Measurements from ENCODE around the gene CLEC17A.
A peak's percentile ranks its signal among the peaks of the same experiment; 100 is the strongest.
"Not testable (repeated sequence)": the region's sequence is repeated elsewhere in the genome, so short reads cannot be mapped to it uniquely, and the experiment has no call there.

CLEC17A gene

DNA sequence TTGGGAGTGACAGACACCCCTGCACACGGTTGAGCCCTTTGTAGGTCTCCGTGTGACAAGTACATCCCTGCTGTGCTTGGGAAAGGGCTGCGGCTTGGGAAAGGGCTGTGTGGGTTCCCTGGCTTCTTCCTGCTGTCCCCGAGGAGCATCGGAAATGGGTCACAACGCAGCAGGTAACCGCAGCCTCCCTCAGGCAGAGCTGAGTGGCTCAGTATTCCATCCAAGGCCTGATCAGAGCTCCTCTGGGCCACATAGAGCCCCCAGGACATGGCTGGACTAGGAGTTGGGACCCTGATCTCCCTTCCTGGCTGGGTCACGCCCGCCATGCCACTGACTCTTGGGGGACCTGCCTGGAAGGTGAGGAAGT lies 37.2 kb upstream of the CLEC17A start:
- FAIRE-seq: no peak
- no peak for TF ChIP-seq POLR2AphosphoS5 (IDR thresholded peaks at IDR 0.05; ENCODE audit: low read depth, low read length)
- TF ChIP-seq TAF1 (IDR thresholded peaks at IDR 0.05; ENCODE audit: low read depth, low read length): no peak
- TF ChIP-seq PAX5 (IDR thresholded peaks at IDR 0.05; ENCODE audit: insufficient read depth, low read length, severe bottlenecking): no peak
- no peak for TF ChIP-seq POLR2A (IDR thresholded peaks at IDR 0.05; ENCODE audit: low read depth, low read length)
- TF ChIP-seq SPI1 (IDR thresholded peaks at IDR 0.05; ENCODE audit: low read depth, low read length): no peak
- TF ChIP-seq POU2F2 (IDR thresholded peaks at IDR 0.05; ENCODE audit: low read depth, low read length): no peak
- no peak for DNase-seq (ENCODE audit: insufficient read length, low spot score)

DNA sequence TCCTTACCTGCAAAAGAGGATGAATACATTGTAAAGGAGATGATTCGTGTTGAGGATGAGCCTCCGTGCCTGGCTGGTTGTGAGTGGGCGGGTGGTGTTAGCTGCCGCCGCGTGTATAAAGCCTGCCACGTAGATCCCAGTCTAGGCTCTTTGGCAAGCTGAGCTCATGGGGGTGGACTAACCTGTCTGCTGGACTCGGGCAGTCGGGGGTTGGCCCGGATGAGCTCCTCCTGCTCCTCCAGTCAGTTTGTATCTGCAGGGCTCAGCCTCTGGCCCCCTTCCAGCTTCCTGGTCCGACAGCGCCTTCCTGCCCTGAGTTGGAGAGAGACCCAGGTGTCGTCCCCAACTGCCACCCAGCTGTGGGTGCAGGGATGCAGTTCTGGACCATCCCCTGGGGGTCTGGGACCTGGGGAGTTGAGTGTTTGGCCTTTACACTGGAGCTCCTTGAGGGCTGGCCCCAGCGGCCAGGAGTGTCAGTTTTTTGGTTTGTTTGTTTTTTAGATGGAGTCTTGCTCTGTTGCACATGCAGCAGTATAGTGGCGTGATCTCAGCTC lies 32.6 kb upstream of the CLEC17A start:
- DNase-seq (ENCODE audit: insufficient read length, low spot score) (no peak), FAIRE-seq (peak; percentile 77)
- no peak for TF ChIP-seq PAX5 (IDR thresholded peaks at IDR 0.05; ENCODE audit: insufficient read depth, low read length, severe bottlenecking)
- TF ChIP-seq POLR2AphosphoS5 (IDR thresholded peaks at IDR 0.05; ENCODE audit: low read depth, low read length): no peak
- TF ChIP-seq TAF1 (IDR thresholded peaks at IDR 0.05; ENCODE audit: low read depth, low read length): no peak
- TF ChIP-seq SPI1 (IDR thresholded peaks at IDR 0.05; ENCODE audit: low read depth, low read length): no peak
- no peak for TF ChIP-seq POLR2A (IDR thresholded peaks at IDR 0.05; ENCODE audit: low read depth, low read length)
- no peak for TF ChIP-seq POU2F2 (IDR thresholded peaks at IDR 0.05; ENCODE audit: low read depth, low read length)

DNA sequence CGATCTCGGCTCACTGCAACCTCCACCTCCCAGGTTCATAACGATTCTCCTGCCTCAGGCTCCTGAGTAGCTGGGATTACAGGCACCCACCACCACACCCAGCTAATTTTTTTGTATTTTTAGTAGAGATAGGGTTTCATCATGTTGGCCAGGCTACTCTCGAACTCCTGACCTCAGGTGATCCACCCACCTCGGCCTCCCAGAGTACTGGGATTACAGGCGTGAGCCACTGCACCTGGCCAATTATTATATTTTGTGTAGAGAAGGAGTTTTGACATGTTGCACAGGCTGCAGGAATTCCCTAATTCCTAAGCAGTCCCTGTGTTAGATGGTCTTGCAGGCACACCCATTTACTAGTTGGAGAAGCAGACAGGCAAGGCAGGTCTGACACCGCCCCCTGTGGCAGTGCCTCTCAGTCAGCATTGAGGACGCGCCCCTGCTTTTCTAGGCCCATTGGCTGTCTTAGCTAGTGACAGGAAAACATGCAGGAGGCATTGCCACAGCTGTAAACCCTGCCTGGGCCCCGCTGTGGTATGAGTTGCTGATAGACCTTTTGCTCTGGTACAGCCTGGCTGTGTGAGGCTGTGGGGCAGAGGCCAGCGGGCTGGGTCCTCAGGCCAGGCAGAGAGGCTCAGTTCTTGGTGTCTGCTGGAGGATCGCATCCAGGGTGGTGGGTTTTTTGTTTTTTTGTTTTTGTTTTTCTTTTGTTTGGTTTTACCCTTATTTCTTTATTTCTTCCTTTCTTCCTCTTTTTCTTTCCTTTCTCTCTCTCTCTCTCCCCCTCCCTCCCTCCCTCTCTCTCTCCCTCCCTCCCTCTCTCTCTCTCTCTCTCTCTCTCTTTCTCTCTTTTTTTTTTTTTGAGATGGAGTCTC lies 31.5 kb upstream of the CLEC17A start:
- TF ChIP-seq POU2F2 (IDR thresholded peaks at IDR 0.05; ENCODE audit: low read depth, low read length): 0 out of 2 replicates have a peak, but pooled peaks have one; percentile 18
- peak; percentile 91 for FAIRE-seq
- DNase-seq (ENCODE audit: insufficient read length, low spot score): peak; percentile 76

DNA sequence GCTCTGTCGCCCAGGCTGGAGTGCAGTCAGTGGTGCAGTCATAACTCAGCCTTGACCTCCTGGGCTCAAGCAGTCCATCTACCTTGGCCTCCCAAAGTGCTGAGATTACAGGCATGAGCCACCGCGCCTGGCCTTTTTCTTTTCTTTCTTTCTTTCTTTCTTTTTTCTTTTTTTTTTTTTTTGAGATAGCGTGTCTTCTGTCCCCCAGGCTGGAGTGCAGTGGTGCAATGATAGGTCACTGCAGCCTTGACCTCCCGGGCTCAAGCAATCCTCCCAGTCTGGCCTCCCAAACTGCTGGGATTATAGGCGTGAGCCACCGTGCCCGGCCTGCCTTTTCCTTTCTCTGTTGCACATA lies 30.9 kb upstream of the CLEC17A start:
- FAIRE-seq; DNase-seq (ENCODE audit: insufficient read length, low spot score): not testable (repeated sequence)

DNA sequence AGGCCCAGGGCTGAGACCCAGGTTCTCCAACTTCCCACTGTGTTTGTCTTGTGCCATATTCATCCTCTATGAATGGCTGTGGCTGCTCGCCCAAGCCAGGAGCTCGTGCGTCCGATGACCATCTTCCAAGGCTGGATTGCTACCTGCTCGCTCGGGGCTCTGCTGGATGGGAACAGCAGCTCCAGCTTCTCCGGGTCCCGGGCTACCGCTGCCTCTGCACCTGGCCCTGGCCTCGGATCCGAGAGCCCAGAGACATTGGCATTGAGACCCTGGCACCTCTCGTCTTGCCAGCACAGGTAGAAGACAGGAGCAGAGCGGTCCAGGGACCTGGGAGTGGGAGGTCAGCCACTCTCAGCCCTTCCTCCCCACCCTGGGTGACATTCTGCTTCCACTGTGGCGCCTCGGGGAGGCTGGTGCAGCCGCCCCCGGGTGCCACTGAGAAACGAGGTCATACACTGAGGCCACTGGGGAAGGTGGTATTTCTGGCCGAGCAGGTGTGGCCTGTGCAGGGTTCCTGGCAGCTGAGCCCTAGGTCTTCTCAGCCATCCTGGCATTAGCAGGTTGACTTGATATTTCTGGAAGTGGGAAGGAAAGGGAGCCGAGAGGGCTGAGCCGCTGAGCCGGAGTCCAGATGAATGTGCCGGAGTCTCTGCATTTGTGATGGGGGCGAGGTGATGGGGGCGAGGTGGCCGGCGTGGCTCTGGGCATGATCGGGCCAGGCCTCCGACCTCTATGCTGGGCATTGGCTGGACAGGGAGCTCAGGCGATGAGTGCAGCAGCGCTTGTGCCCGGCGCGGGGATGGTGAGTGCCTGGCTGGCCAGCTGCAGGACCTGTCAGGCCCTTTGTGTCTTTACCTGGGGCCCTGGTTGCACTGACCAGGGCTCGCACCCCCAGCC lies 29.6 kb upstream of the CLEC17A start:
- no peak for DNase-seq (ENCODE audit: insufficient read length, low spot score)
- TF ChIP-seq POLR2AphosphoS5 (IDR thresholded peaks at IDR 0.05; ENCODE audit: low read depth, low read length): no peak
- no peak for TF ChIP-seq POU2F2 (IDR thresholded peaks at IDR 0.05; ENCODE audit: low read depth, low read length)
- TF ChIP-seq SPI1 (IDR thresholded peaks at IDR 0.05; ENCODE audit: low read depth, low read length): no peak
- TF ChIP-seq TAF1 (IDR thresholded peaks at IDR 0.05; ENCODE audit: low read depth, low read length): no peak
- TF ChIP-seq PAX5 (IDR thresholded peaks at IDR 0.05; ENCODE audit: insufficient read depth, low read length, severe bottlenecking): no peak
- no peak for TF ChIP-seq POLR2A (IDR thresholded peaks at IDR 0.05; ENCODE audit: low read depth, low read length)
- no peak for FAIRE-seq

DNA sequence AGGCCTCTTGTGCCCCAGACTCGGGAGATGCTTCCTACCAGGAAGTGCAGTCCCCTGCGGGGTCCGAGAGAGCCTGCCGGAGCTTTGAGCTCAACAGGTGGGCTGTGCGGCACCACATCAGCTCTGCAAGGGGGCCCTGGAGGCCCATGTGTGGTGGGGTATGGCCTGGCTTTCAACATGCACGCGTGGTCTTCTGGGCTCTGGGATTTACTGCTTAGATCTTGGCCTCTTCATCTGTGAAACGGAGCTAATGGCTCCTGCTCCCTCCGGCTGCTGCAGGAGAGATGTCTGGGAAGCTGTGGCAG lies 29.0 kb upstream of the CLEC17A start:
- no peak for FAIRE-seq

DNA sequence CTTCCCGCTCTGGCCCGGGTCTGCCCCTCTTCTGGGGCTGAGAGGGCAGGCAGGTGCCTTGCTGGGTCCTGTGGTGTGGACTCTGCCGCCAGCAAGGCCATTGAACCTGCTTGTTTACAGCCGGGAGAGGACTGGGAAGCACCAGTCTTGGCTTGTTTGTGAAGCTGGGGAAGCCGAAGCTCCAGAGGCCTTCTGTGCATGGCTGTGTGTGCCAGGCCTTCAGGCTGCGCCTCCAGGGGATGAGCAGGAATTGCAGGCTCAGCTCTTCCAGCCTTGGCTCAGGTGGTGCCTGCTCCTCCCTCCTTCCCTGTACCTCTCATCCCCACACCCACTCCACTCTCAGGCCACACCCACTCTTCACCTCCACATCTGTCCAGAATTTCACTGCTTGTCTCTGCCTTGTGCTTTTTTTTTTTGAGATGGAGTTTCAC lies 28.5 kb upstream of the CLEC17A start:
- FAIRE-seq: no peak
- no peak for DNase-seq (ENCODE audit: insufficient read length, low spot score)
- no peak for TF ChIP-seq TAF1 (IDR thresholded peaks at IDR 0.05; ENCODE audit: low read depth, low read length)
- TF ChIP-seq PAX5 (IDR thresholded peaks at IDR 0.05; ENCODE audit: insufficient read depth, low read length, severe bottlenecking): no peak
- TF ChIP-seq POLR2A (IDR thresholded peaks at IDR 0.05; ENCODE audit: low read depth, low read length): no peak
- TF ChIP-seq POU2F2 (IDR thresholded peaks at IDR 0.05; ENCODE audit: low read depth, low read length): no peak
- no peak for TF ChIP-seq SPI1 (IDR thresholded peaks at IDR 0.05; ENCODE audit: low read depth, low read length)
- TF ChIP-seq POLR2AphosphoS5 (IDR thresholded peaks at IDR 0.05; ENCODE audit: low read depth, low read length): no peak

More for the DNA sequence above, 29.0 kb upstream of the CLEC17A start:
- TF ChIP-seq PAX5 (IDR thresholded peaks at IDR 0.05; ENCODE audit: insufficient read depth, low read length, severe bottlenecking) (no peak), SPI1 (IDR thresholded peaks at IDR 0.05; ENCODE audit: low read depth, low read length) (no peak), POLR2A (IDR thresholded peaks at IDR 0.05; ENCODE audit: low read depth, low read length) (no peak), POLR2AphosphoS5 (IDR thresholded peaks at IDR 0.05; ENCODE audit: low read depth, low read length) (no peak), POU2F2 (IDR thresholded peaks at IDR 0.05; ENCODE audit: low read depth, low read length) (no peak), TAF1 (IDR thresholded peaks at IDR 0.05; ENCODE audit: low read depth, low read length) (no peak)
- DNase-seq (ENCODE audit: insufficient read length, low spot score): no peak

DNA sequence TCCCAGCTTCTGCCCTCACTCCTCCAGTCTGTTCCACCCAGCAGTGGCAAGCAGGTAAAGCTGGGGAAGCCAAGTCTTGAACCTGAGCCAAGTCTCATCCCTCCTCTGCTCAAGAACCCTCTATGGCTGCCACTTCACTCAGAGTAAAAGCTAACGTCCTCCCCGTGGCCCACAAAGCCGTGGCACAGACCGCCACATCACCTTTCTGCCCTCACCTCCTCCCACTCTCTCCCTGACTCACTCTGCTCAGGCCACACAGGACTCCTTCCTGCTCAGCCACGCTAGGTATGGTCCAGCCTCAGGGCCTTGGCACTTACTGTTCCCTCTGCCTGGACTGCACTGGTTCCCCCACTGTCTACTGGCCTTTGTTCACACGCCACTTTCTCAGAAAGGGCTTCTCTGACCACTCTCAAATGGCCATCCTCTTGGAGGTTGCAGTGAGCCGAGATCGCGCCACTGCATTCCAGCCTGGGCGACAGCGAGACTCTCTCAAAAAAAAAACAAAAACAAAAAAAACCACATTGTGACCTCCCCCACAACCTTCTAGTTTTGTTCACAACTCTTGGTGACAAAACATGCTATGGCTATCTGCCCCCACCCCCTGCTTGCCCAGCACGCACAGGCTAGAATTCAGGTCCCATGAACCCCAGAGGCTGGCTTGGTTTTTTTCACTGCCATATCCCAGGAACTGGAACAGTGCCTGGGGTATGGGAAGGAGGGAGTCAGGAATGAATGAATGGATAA lies 26.8 kb upstream of the CLEC17A start:
- TF ChIP-seq PAX5 (IDR thresholded peaks at IDR 0.05; ENCODE audit: insufficient read depth, low read length, severe bottlenecking): no peak
- no peak for TF ChIP-seq POLR2AphosphoS5 (IDR thresholded peaks at IDR 0.05; ENCODE audit: low read depth, low read length)
- no peak for TF ChIP-seq POLR2A (IDR thresholded peaks at IDR 0.05; ENCODE audit: low read depth, low read length)
- no peak for TF ChIP-seq POU2F2 (IDR thresholded peaks at IDR 0.05; ENCODE audit: low read depth, low read length)
- TF ChIP-seq SPI1 (IDR thresholded peaks at IDR 0.05; ENCODE audit: low read depth, low read length): no peak
- TF ChIP-seq TAF1 (IDR thresholded peaks at IDR 0.05; ENCODE audit: low read depth, low read length): no peak
- no peak for DNase-seq (ENCODE audit: insufficient read length, low spot score)
- FAIRE-seq: peak; percentile 20

DNA sequence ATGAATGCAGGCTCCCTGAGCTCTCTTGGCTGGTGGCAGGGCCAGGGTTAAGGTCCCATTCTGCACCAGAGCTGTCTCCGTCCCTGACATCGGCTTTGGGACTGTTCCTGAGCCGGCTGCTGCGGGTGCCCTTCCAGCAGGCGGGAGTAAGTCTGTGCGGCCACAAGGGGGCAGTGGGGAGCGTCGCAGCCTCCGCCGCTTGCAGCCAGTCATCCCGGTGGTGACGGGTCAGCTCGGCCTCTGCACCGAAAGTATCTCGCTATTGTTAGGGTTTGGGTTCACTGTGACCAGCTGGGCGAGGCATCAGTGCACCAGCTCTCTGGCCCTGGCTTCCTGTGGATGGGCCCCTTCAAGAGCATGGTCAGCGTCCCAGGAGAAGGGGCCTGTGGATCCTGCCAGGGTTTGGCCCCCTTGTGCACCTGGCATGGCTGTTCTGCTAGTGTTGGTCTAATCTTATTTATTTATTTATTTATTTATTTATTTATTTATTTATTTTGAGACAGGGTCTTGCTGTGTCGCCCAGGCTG lies 26.2 kb upstream of the CLEC17A start:
- FAIRE-seq (peak; percentile 97), DNase-seq (ENCODE audit: insufficient read length, low spot score) (peak; percentile 94)
- no peak for TF ChIP-seq POLR2AphosphoS5 (IDR thresholded peaks at IDR 0.05; ENCODE audit: low read depth, low read length)
- TF ChIP-seq PAX5 (IDR thresholded peaks at IDR 0.05; ENCODE audit: insufficient read depth, low read length, severe bottlenecking): no peak
- TF ChIP-seq POLR2A (IDR thresholded peaks at IDR 0.05; ENCODE audit: low read depth, low read length): no peak
- no peak for TF ChIP-seq TAF1 (IDR thresholded peaks at IDR 0.05; ENCODE audit: low read depth, low read length)
- no peak for TF ChIP-seq SPI1 (IDR thresholded peaks at IDR 0.05; ENCODE audit: low read depth, low read length)
- TF ChIP-seq POU2F2 (IDR thresholded peaks at IDR 0.05; ENCODE audit: low read depth, low read length): no peak

Data from GM12891 (cell line).